ENCODE results near the gene ZPR1. TPM values are rescaled to one million over a fixed set of nuclear protein-coding genes. Genes with fewer than 3 reads are reported as not detected.

Gene ZPR1
- total and polyA plus RNA-seq, 2 of the 4 experiments (the other 2 are of a cell fraction), result 40.8 to 52.0 TPM

DNA sequence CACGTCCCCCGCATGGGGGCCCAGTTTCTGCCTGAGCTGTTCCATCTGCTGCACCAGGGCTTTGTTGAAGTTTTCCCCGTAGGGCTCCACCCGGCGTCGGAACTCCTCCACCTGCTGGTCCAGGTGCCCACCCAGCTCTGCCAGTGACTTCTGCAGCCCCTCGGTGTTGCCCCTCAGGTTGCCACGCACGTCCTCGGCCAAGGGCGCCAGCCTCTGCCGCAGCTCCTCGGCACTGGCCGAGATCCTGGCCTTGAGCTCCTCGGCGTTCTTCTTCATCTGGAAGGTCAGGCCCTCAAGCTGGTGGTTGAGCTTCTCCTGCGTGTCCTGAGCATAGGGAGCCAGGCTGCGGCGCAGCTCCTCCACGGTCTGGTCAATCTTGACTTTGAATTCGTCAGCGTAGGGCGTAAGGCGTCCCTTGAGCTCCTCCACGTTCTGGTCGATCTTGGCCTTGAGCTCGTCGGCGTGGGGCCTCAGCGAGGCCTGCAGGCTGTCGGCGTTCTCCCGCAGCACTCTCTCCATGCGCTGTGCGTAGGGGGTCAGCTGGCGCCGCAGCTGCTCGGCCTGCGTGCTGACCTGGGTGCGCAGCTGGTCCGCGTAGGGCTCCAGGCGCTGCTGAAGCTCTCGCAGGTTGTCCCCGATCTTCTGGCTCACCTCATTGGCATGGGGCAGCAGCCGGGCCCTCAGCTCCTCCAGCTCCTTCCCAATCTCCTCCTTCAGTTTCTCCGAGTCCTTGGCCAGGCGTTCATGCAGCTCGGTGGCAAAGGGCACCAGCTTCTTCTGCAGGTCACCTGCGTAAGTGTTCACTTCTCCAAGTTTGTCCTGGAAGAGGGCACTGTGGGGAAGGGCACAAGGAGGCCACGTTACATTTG, 33.5 kb upstream of the ZPR1 start:
- H4K20me1 ChIP-seq (ENCODE audit: insufficient read depth, low read length), result no peaks in the 10 kb centered on the region
- H2BK5ac ChIP-seq (ENCODE audit: low read depth, low read length, poor library complexity, severe bottlenecking), result no peak overlapping the region
- ATAC-seq (ENCODE audit: low read depth) (no peak), DNase-seq (no peak)
- no peak overlapping the region for H3K27ac ChIP-seq (ENCODE audit: insufficient read depth, low read length)
- H3K23ac ChIP-seq (ENCODE audit: low read depth, low read length), result no peak overlapping the region
- H4K8ac ChIP-seq (ENCODE audit: low read depth in 2 of 2, low read length in 2 of 2), result no peak overlapping the region
- no peaks in the 10 kb centered on the region for H3K79me1 ChIP-seq (ENCODE audit: low read depth in 1 of 2, low read length in 2 of 2)
- no peak overlapping the region for H2AK9ac ChIP-seq (replicated peaks; ENCODE audit: low read depth, low read length, poor library complexity)
- H3K18ac ChIP-seq (ENCODE audit: low read depth, low read length), result no peak overlapping the region
- no peaks in the 10 kb centered on the region for H3K9me3 ChIP-seq (ENCODE audit: control insufficient read depth, insufficient read depth, low read length)
- no peak overlapping the region for H3K56ac ChIP-seq (ENCODE audit: extremely low read depth, insufficient read depth, low read length)
- intact Hi-C loops (cut with micrococcal nuclease), result no loop called here
- no peak overlapping the region for H3K4me3 ChIP-seq (ENCODE audit: insufficient read depth, low read depth, low read length)
- no peak overlapping the region for H2BK120ac ChIP-seq (ENCODE audit: low read depth, low read length)
- no peak overlapping the region for H3K4ac ChIP-seq (ENCODE audit: low read depth, low read length)
- peak overlapping the region; percentile 51 for H2AFZ ChIP-seq (replicated peaks; ENCODE audit: low read length, poor library complexity)
- TF ChIP-seq SMC3 (IDR thresholded peaks at IDR 0.05; ENCODE audit: low read depth, low read length) (no peak), BHLHE40 (IDR thresholded peaks at IDR 0.05; ENCODE audit: low read depth, low read length) (no peak), FOS (IDR thresholded peaks at IDR 0.05; ENCODE audit: low read depth, low read length) (no peak), CHD1 (IDR thresholded peaks at IDR 0.05; ENCODE audit: low read depth, low read length) (no peak), MXI1 (IDR thresholded peaks at IDR 0.05; ENCODE audit: borderline replicate concordance, low read depth, low read length) (no peak), RCOR1 (IDR thresholded peaks at IDR 0.05; ENCODE audit: insufficient replicate concordance, low read length) (no peak), MAFK (IDR thresholded peaks at IDR 0.05; ENCODE audit: low read depth, low read length) (no peak), NFE2L2 (IDR thresholded peaks at IDR 0.05; ENCODE audit: low read depth, low read length) (no peak), RAD21 (IDR thresholded peaks at IDR 0.05; ENCODE audit: low read length) (no peak)
- TF ChIP-seq, protein P1, sequence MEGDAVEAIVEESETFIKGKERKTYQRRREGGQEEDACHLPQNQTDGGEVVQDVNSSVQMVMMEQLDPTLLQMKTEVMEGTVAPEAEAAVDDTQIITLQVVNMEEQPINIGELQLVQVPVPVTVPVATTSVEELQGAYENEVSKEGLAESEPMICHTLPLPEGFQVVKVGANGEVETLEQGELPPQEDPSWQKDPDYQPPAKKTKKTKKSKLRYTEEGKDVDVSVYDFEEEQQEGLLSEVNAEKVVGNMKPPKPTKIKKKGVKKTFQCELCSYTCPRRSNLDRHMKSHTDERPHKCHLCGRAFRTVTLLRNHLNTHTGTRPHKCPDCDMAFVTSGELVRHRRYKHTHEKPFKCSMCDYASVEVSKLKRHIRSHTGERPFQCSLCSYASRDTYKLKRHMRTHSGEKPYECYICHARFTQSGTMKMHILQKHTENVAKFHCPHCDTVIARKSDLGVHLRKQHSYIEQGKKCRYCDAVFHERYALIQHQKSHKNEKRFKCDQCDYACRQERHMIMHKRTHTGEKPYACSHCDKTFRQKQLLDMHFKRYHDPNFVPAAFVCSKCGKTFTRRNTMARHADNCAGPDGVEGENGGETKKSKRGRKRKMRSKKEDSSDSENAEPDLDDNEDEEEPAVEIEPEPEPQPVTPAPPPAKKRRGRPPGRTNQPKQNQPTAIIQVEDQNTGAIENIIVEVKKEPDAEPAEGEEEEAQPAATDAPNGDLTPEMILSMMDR (conservative IDR thresholded peaks at IDR 0.05; ENCODE audit: low read depth, low read length), result no peak
- TF ChIP-seq, protein P2, sequence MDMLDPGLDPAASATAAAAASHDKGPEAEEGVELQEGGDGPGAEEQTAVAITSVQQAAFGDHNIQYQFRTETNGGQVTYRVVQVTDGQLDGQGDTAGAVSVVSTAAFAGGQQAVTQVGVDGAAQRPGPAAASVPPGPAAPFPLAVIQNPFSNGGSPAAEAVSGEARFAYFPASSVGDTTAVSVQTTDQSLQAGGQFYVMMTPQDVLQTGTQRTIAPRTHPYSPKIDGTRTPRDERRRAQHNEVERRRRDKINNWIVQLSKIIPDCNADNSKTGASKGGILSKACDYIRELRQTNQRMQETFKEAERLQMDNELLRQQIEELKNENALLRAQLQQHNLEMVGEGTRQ (IDR thresholded peaks at IDR 0.05; ENCODE audit: low read depth, low read length), result no peak
- WGBS, 2 experiments (ENCODE audit: extremely low coverage in 2 of 2, insufficient read length in 1 of 2), result 92% methylated on average over 33 of the region's 51 CpGs; no CpG with 5 or more reads in 1 of the 2 experiments
- H3K27me3 ChIP-seq (ENCODE audit: control insufficient read depth, insufficient read depth, low read length), result peaks cover 21% of the 10 kb centered on the region; the same call in 1 of the 2 replicates
- no peak overlapping the region for H4K91ac ChIP-seq (ENCODE audit: insufficient read depth, low read depth, low read length)
- no peak overlapping the region for H4K5ac ChIP-seq (ENCODE audit: low read depth, low read length)
- POLR2A ChIA-PET (ENCODE audit: unreplicated experiment), result no interaction called here
- no peak overlapping the region for H2AK5ac ChIP-seq (ENCODE audit: low read depth, low read length)
- no peaks in the 10 kb centered on the region for H3K4me1 ChIP-seq (ENCODE audit: control insufficient read depth, insufficient read depth, low read length)
- H3K14ac ChIP-seq (replicated peaks; ENCODE audit: low read depth, low read length), result no peak overlapping the region
- no peaks in the 10 kb centered on the region for H3K36me3 ChIP-seq (ENCODE audit: control insufficient read depth, insufficient read depth, low read length)
- dilution Hi-C loops (cut with HindIII; ENCODE audit: low sequenced_read_pairs, unreplicated experiment), result no loop called here
- no peak overlapping the region for H3K9ac ChIP-seq (ENCODE audit: low read depth, low read length)
- no peak overlapping the region for H3K4me2 ChIP-seq (ENCODE audit: low read depth, low read length)
- BruUV-seq (replicated peaks), result no TSS peak
- no peak overlapping the region for H2BK20ac ChIP-seq (ENCODE audit: low read depth, low read length)
- in situ Hi-C loops (cut with MboI; ENCODE audit: low sequenced_read_pairs), result no loop called here
- H2BK15ac ChIP-seq (ENCODE audit: low read depth, low read length), result no peak overlapping the region
- H3K9me1 ChIP-seq (ENCODE audit: insufficient read depth, low read length), result no peaks in the 10 kb centered on the region
- CTCF ChIA-PET, result interaction anchor here (1.5 kb wide), 1 partner anchor 30 kb away, joined by 3 read pairs; the partner anchor contains the start of gene APOA5
